Right renal pelvis (tissue), 4 donors: Measurements from ENCODE around the gene AMY1B. TPM values are rescaled to one million over a fixed set of nuclear protein-coding genes. Genes with fewer than 3 reads are reported as not detected.
"Not testable (repeated sequence)": the region's sequence is repeated elsewhere in the genome, so short reads cannot be mapped to it uniquely, and the experiment has no call there.

Experiments used
- DNase-seq, 4 donors: peaks; one replicate each; pipeline ENCODE4 v3.0.0-alpha.2; 2013; ENCODE audit warnings: low read depth in 4 of 4, low spot score in 3 of 4, missing footprints in 1 of 4
- polyA plus RNA-seq, 4 donors: library from polyadenylated mRNA; unstranded; fragments of 120-200 nt; gene quantifications; one replicate each; pipeline ENCODE4 v1.2.1, GENCODE V29; 2013; ENCODE audit not compliant: insufficient read length in 4 of 4

AMY1B gene
- under 1 TPM in 1 of 4 donors, not detected in 3; 0.42 TPM for polyA plus RNA-seq

GRCh38 chr1:103696110-103696509 is at the start of gene AMY1B:
AMY1B (minus strand) TSS chr1:103696210; CDS start chr1:103695639, 571 bp downstream.
- DNase-seq: not testable (repeated sequence)

- DNase-seq: not testable (repeated sequence)
These were observed 49.0 kb upstream of the AMY1B start for GRCh38 chr1:103745040-103745439.

GRCh38 chr1:103744449-103744848 is 48.4 kb upstream of the AMY1B start:
- DNase-seq: not testable (repeated sequence)

- not testable (repeated sequence) for DNase-seq
These were observed 42.0 kb upstream of the AMY1B start for GRCh38 chr1:103738031-103738430.

- not testable (repeated sequence) for DNase-seq
These were observed 39.3 kb upstream of the AMY1B start for GRCh38 chr1:103735334-103735733.

GRCh38 chr1:103721473-103721872 is 25.5 kb upstream of the AMY1B start:
- not testable (repeated sequence) for DNase-seq

GRCh38 chr1:103717404-103717803 is 21.4 kb upstream of the AMY1B start:
- DNase-seq: not testable (repeated sequence)

GRCh38 chr1:103710381-103710780 is 14.4 kb upstream of the AMY1B start:
- not testable (repeated sequence) for DNase-seq

- not testable (repeated sequence) for DNase-seq
These were observed 11.7 kb upstream of the AMY1B start for GRCh38 chr1:103707670-103708069.

- not testable (repeated sequence) for DNase-seq
These were observed 5.2 kb upstream of the AMY1B start for GRCh38 chr1:103701256-103701655.

- DNase-seq: not testable (repeated sequence)
These were observed 4.7 kb upstream of the AMY1B start for GRCh38 chr1:103700669-103701068.

- DNase-seq: not testable (repeated sequence)
These were observed 1.4 kb upstream of the AMY1B start for GRCh38 chr1:103697430-103697829.

GRCh38 chr1:103676335-103676734 is 19.7 kb downstream of the AMY1B start:
- not testable (repeated sequence) for DNase-seq

GRCh38 chr1:103655460-103655859 is 40.5 kb downstream of the AMY1B start, which contains the start of gene AMY1A:
AMY1A (plus strand) TSS chr1:103655760; CDS start chr1:103656331, 571 bp downstream.
- not testable (repeated sequence) for DNase-seq

GRCh38 chr1:103654133-103654532 is 41.9 kb downstream of the AMY1B start:
- DNase-seq: not testable (repeated sequence)

- not testable (repeated sequence) for DNase-seq
These were observed 45.1 kb downstream of the AMY1B start for GRCh38 chr1:103650889-103651288.

- not testable (repeated sequence) for DNase-seq
These were observed 45.7 kb downstream of the AMY1B start for GRCh38 chr1:103650305-103650704.

GRCh38 chr1:103643908-103644307 is 52.1 kb downstream of the AMY1B start:
- not testable (repeated sequence) for DNase-seq

- not testable (repeated sequence) for DNase-seq
These were observed 54.8 kb downstream of the AMY1B start for GRCh38 chr1:103641194-103641593.
